GM21576 (cell line): Measurements from ENCODE around the gene BAIAP3.

Experiments used
- ATAC-seq: cut with Tn5 transposase; IDR thresholded peaks from one replicate; pipeline ENCODE4 v1.9.1; 2021; ENCODE audit warnings: mild to moderate bottlenecking, moderate library complexity; ENCODE audit not compliant: unreplicated experiment

The BAIAP3 gene

GRCh38 chr16:1381612-1382406 is 48.4 kb downstream of the BAIAP3 start:
- ATAC-seq: no peak

DNA sequence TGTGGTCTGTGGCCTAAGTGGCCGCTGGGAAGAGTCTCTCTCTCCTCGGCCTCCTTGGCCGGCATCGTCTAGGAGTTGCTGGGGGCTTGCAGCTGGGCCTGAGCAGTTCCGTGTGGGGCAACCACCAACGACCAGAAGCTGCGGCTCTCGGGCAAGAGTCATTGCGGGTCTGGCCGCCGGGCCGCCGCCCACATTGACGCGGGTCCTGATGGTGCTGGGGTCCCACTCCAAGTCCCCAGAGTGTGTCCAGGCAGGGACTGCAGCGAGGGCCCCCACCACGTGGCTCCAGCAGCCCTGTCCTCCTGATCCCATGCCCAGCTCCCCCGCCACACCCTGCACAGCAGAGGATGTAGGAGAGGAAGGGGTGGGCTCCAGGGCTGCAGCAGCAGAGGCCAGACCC is 50.1 kb downstream of the BAIAP3 start:
- no peak for ATAC-seq

DNA sequence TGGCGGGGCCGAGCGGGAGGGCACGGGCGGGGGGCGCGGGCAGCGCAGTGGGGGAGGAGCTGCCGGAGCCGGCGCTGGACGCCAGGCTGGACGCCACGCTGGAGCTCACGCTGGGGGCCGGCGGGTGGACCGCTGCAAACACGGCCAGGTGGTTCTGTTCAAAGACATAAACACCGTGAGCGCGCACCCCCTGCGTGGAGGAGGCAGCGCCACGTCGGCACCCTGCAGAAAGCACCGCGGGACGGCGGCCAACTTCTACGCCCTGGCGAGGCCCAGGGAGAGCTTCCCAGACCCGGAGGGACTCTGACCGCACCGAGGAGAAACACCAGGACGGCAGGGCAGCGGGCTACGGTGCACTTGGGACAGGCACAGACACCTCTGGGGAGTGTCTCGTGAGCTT is 51.8 kb downstream of the BAIAP3 start:
- no peak for ATAC-seq

- ATAC-seq: no peak
Observed at GRCh38 chr16:1387331-1387730, 53.9 kb downstream of the BAIAP3 start.

GRCh38 chr16:1389762-1390161 is 56.3 kb downstream of the BAIAP3 start:
- no peak for ATAC-seq

DNA sequence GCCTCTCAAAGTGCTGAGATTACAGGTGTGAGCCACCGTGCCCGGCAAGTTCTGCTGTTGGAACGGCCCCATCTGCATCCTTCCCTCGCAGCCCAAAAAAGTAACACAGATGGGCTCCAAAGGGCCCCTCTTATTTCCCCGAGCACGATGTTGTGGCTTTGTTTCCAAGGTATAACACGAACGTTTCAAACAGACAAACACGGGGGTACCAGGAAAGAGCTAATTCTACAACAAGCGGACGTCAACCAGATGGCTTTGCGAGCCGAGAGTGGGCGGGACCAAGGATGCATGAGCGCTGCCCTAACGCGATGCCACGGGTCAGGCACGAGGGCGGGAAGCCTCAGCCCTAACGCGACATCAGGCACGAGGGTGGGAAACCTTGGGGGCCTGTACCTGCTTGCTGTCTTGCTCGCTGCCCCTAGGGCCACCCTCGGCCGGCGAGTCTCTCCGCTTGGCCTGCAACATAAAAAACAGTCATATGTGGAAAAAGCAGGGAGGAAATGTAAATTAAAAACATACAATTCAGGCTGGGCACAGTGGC is 56.9 kb downstream of the BAIAP3 start:
- ATAC-seq: no peak

- ATAC-seq: no peak
Observed at GRCh38 chr16:1392826-1393225, 59.4 kb downstream of the BAIAP3 start.

DNA sequence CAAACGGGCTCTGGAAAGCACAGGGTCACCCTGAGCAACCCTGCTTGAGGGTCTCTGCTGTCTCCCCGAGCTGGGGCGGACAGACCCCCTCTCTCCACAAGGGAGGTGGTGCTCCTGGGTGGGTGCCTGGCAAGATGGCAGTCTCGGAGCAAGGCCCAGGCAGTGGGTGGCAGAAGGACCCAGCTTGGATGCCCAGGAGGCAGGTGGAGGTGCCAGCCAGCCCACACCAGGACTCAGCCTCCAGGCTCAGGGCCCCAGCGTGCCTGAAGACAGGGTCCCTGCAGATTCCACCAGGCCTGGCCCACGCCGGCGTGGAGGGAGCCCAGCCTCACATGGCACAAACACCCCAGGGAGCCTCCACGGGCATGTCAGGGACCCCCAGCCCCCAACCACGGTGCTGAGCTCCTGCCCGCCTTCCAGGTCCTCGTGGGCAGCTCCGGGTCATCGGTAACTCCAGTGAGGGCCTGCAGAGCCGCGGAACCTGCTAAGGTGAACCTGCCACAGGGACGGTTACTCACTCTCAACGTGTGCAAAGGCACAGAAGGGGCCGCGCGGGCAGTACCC is 60.2 kb downstream of the BAIAP3 start:
- no peak for ATAC-seq

GRCh38 chr16:1394367-1394951 is 61.0 kb downstream of the BAIAP3 start:
- no peak for ATAC-seq

- no peak for ATAC-seq
Observed at GRCh38 chr16:1395444-1396031, 62.1 kb downstream of the BAIAP3 start.

DNA sequence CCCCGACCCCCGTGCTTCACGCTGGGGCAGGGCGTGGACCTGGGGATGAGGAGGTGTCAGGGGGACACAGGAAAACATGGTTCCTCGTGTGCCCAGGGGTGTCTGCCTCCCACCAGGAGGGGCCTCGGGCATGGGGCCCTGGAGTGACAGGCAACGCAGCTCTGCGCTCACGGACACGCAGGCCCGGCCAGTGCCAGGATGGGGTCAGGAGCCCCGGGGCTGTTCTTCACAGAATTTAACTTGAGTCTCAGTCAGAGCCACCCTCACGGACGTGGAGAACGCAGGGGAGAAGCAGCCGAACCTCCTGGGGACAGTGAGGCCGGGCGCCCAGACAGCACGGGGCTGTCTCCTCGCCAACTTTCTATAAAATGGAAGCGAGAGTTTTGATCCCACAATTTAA is 64.3 kb downstream of the BAIAP3 start:
- no peak for ATAC-seq

- ATAC-seq: no peak
Observed at GRCh38 chr16:1398351-1398750, 64.9 kb downstream of the BAIAP3 start.
